HG03521 (cell line): ENCODE results near the gene NRXN2.

ENCODE experiments used
- ATAC-seq: cut with Tn5 transposase; IDR thresholded peaks from one replicate; pipeline ENCODE4 v1.9.1; 2021; ENCODE audit warnings: mild to moderate bottlenecking, moderate library complexity; ENCODE audit not compliant: unreplicated experiment

NRXN2 gene

GRCh38 chr11:64653388-64653973 lies 69.5 kb downstream of the NRXN2 start:
- ATAC-seq = no peak

- ATAC-seq = no peak
Observed at GRCh38 chr11:64652586-64653387, 70.2 kb downstream of the NRXN2 start.

- no peak for ATAC-seq
Observed at GRCh38 chr11:64650923-64651523, 72.0 kb downstream of the NRXN2 start.

- ATAC-seq = no peak
Observed at GRCh38 chr11:64649291-64649697, 73.7 kb downstream of the NRXN2 start.

GRCh38 chr11:64648551-64648950 lies 74.4 kb downstream of the NRXN2 start:
- no peak for ATAC-seq

- ATAC-seq = no peak
Observed at GRCh38 chr11:64647019-64647779, 75.8 kb downstream of the NRXN2 start.

- ATAC-seq = no peak
Observed at GRCh38 chr11:64644647-64645275, 78.2 kb downstream of the NRXN2 start.

GRCh38 chr11:64643920-64644646 lies 78.9 kb downstream of the NRXN2 start:
- ATAC-seq = no peak

GRCh38 chr11:64643256-64643881 lies 79.6 kb downstream of the NRXN2 start:
- ATAC-seq = no peak

- no peak for ATAC-seq
Observed at GRCh38 chr11:64642871-64643255, 80.1 kb downstream of the NRXN2 start.

- ATAC-seq = no peak
Observed at GRCh38 chr11:64642418-64642735, 80.6 kb downstream of the NRXN2 start.

- no peak for ATAC-seq
Observed at GRCh38 chr11:64641596-64642417, 81.2 kb downstream of the NRXN2 start.

- no peak for ATAC-seq
Observed at GRCh38 chr11:64639885-64640284, 83.1 kb downstream of the NRXN2 start.

- no peak for ATAC-seq
Observed at GRCh38 chr11:64638829-64639228, 84.2 kb downstream of the NRXN2 start.

GRCh38 chr11:64638018-64638665 lies 84.9 kb downstream of the NRXN2 start:
- no peak for ATAC-seq

GRCh38 chr11:64637334-64638017 lies 85.5 kb downstream of the NRXN2 start:
- no peak for ATAC-seq

- no peak for ATAC-seq
Observed at GRCh38 chr11:64633555-64634159, 89.3 kb downstream of the NRXN2 start.

GRCh38 chr11:64632654-64633053 lies 90.3 kb downstream of the NRXN2 start:
- no peak for ATAC-seq
